Gastroesophageal sphincter (tissue), 4 donors: ENCODE results near the gene TENM3. TPM values are rescaled to one million over a fixed set of nuclear protein-coding genes. Genes with fewer than 3 reads are reported as not detected.

ENCODE experiments used
- ATAC-seq: fragments of 150-250 bp; one replicate; pipeline ENCODE4 v1.9.1; 2016; ENCODE audit warnings: mild to moderate bottlenecking, moderate library complexity
- H3K27ac ChIP-seq, 4 donors: fragments of 200-600 bp; sonication (generic) in 3 of 4; 1 replicate in 3 of 4; 2 replicates in 1 of 4; pipeline ENCODE4 v1.5.1; 2016 to 2019
- H3K27me3 ChIP-seq: fragments of 200-600 bp; sonication (generic); one replicate; pipeline ENCODE4 v1.5.1; 2019
- H3K36me3 ChIP-seq, 2 donors: fragments of 200-600 bp; sonication (generic); one replicate each; pipeline ENCODE4 v1.5.1; 2019; ENCODE audit warnings: control low read depth in 1 of 2
- H3K4me1 ChIP-seq, 3 donors: fragments of 200-600 bp; sonication (generic); 1 replicate in 2 of 3; 2 replicates in 1 of 3; pipeline ENCODE4 v1.5.1; 2016 to 2019; ENCODE audit warnings: control low read depth in 2 of 3
- H3K4me3 ChIP-seq, 2 donors: fragments of 200-600 bp; sonication (generic); one replicate each; pipeline ENCODE4 v1.5.1; 2019; ENCODE audit warnings: mild to moderate bottlenecking in 1 of 2, moderate library complexity in 1 of 2
- H3K9me3 ChIP-seq, 3 donors: fragments of 200-600 bp; sonication (generic); one replicate each; pipeline ENCODE4 v1.5.1; 2017 to 2019; ENCODE audit warnings: control low read depth in 2 of 3
- CTCF ChIP-seq, 4 experiments: fragments of 200-600 bp in 2 of 4; fragments of 450-650 bp in 2 of 4; sonication (generic) in 1 of 4; IDR thresholded peaks; one replicate each; pipeline ENCODE4 v1.5.1; 2017 to 2019; ENCODE audit warnings: antibody characterized with exemption in 4 of 4, mild to moderate bottlenecking in 2 of 4, moderate library complexity in 2 of 4
- EP300 ChIP-seq: sonication (generic); formaldehyde crosslinking; IDR thresholded peaks from one replicate; pipeline ENCODE4 v1.6.1; 2017; ENCODE audit warnings: antibody characterized with exemption, mild to moderate bottlenecking
- POLR2A ChIP-seq, 2 donors: fragments of 450-650 bp; IDR thresholded peaks; one replicate each; pipeline ENCODE4 v1.6.1; 2017; ENCODE audit warnings: antibody characterized with exemption in 2 of 2, mild to moderate bottlenecking in 2 of 2, moderate library complexity in 1 of 2
- POLR2AphosphoS5 ChIP-seq: sonication (generic); formaldehyde crosslinking; IDR thresholded peaks from one replicate; pipeline ENCODE4 v1.6.1; 2017; ENCODE audit warnings: antibody characterized with exemption
- WGBS, 2 donors: methylation state at CpG; one replicate each; pipeline ENCODE4 v1.1.5; 2018; ENCODE audit warnings: low coverage in 1 of 2; 5-methylcytosine and 5-hydroxymethylcytosine counted together
- total RNA-seq, 4 donors: library from RNA; depleted of rRNA; stranded (reverse); fragments of >200 nt; gene quantifications; one replicate each; pipeline ENCODE4 v1.1.0, GENCODE V29; 2016

The TENM3 gene
- total RNA-seq, 4 donors from 2014 or later: 8.2 to 39.9 (median 15.8) TPM

DNA sequence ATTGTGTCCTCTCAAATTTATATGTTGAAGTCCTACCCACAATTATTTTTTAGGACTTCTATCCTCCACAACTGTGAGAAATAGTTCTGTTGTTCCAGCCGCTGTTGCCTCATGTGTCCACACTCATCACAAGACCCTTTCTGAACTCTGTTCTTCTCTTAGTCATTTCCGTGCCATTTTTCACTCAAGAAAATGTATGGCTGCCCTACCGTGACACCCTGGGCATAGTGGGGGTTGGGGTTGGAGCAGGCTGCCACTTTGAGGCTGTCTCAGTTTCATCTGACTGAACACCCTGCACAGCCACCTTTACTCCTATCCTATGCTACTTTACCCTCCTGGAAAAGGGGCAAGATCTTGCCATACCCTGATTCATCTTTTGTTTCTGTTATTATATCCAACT lies 319.1 kb downstream of the TENM3 start:
- TF ChIP-seq POLR2AphosphoS5 (no peak), CTCF (IDR thresholded peaks at IDR 0.05) (no peak), POLR2A (IDR thresholded peaks at IDR 0.05) (no peak), EP300 (no peak)
- Histone ChIP-seq H3K36me3 (no peaks in the 10 kb centered on the region), H3K4me1 (no peaks in the 10 kb centered on the region), H3K27ac (no peak overlapping the region), H3K9me3 (no peaks in the 10 kb centered on the region), H3K4me3 (no peak overlapping the region), H3K27me3 (no peaks in the 10 kb centered on the region)
- ATAC-seq: no peak
- WGBS, 2 donors: 92 to 93% methylated on average over 3 of the region's 3 CpGs

DNA sequence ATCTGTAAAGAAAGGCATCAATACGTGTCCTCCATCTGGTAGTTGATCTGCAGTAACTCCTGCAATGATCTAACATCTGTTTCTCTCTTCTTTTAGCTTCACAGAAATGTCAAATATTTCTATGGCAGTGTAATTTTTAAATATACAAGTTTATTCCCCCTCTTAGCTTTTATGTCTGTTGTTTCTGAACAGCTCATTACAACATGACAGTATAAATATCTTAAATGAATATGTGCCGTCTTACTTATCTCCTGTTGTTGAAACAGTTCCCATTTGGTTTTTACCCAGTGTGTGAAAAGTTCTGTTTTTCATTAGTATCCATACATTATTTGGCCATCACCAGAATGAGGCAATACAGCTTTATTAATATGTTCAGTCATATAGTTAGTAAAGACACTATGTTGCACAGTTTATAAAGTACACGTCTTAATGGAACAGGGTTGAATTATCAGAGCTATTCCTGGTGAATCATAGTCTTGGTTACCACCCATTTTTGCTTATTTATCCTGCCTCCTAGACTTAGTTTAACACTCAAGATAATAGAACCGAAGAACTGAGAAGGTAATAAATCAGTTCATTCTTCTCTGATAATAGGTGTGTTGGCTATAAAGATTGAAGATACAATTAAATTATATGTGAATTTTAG lies 321.6 kb downstream of the TENM3 start:
- H3K9me3 ChIP-seq: no peaks in the 10 kb centered on the region
- no peaks in the 10 kb centered on the region for H3K27me3 ChIP-seq
- TF ChIP-seq CTCF (IDR thresholded peaks at IDR 0.05): no peak
- TF ChIP-seq EP300: no peak
- H3K27ac ChIP-seq: no peak overlapping the region
- ATAC-seq: no peak
- no peak overlapping the region for H3K4me3 ChIP-seq
- no peaks in the 10 kb centered on the region for H3K36me3 ChIP-seq
- H3K4me1 ChIP-seq: no peaks in the 10 kb centered on the region
- 47 to 49% methylated on average over 4 of the region's 4 CpGs for WGBS, 2 donors

DNA sequence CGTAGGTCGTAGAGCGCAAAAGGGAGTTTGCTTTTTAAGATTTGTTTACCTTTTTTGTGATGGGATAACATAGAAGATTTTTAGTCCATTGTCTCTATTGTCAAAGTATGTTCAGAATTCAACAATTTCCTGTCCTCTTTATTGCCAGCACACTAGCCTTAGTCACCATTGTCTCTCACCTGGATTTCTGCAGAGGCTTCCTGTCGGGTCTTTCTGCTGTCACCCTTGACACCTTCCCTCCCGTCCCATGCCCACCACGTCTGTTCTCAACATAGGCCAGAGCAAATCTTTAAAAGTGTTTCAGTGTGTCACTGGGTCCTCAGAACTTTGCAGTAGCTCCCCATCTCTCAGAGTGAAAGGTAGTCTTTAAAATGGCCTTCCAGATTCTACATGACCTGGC lies 323.9 kb downstream of the TENM3 start:
- no peak overlapping the region for H3K27ac ChIP-seq
- no peaks in the 10 kb centered on the region for H3K9me3 ChIP-seq
- WGBS, 2 donors: 59 to 71% methylated on average over 6 of the region's 6 CpGs
- H3K4me3 ChIP-seq: no peak overlapping the region
- no peaks in the 10 kb centered on the region for H3K27me3 ChIP-seq
- TF ChIP-seq POLR2AphosphoS5 (no peak), EP300 (no peak), CTCF (IDR thresholded peaks at IDR 0.05) (no peak), POLR2A (IDR thresholded peaks at IDR 0.05) (no peak)
- no peaks in the 10 kb centered on the region for H3K4me1 ChIP-seq
- no peaks in the 10 kb centered on the region for H3K36me3 ChIP-seq
- no peak for ATAC-seq

DNA sequence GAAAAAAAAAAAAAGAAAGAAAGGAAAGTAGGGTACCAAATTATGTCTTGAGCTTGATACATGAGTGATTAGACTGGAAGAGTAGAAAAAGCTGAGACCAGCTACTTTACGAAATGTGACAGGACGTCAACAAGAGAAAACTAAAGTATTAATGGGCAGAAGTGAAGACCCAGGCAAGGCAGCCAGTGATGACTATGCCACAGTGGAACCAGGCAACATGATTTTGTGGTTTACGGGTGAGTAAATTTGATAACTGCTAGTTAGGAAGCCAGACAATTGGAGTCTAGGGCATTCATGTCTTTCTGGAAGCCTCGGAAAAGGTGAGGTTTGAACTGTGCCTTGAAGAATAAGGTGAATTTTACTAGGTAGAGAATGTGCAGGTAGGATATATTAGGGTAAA lies 326.4 kb downstream of the TENM3 start:
- Histone ChIP-seq H3K36me3 (no peaks in the 10 kb centered on the region), H3K4me3 (no peak overlapping the region), H3K9me3 (no peaks in the 10 kb centered on the region), H3K4me1 (no peaks in the 10 kb centered on the region), H3K27ac (no peak overlapping the region), H3K27me3 (no peaks in the 10 kb centered on the region)
- TF ChIP-seq POLR2AphosphoS5 (no peak), POLR2A (IDR thresholded peaks at IDR 0.05) (no peak), EP300 (no peak), CTCF (IDR thresholded peaks at IDR 0.05) (no peak)
- ATAC-seq: no peak
- 92 to 95% methylated on average over 4 of the region's 4 CpGs for WGBS, 2 donors

DNA sequence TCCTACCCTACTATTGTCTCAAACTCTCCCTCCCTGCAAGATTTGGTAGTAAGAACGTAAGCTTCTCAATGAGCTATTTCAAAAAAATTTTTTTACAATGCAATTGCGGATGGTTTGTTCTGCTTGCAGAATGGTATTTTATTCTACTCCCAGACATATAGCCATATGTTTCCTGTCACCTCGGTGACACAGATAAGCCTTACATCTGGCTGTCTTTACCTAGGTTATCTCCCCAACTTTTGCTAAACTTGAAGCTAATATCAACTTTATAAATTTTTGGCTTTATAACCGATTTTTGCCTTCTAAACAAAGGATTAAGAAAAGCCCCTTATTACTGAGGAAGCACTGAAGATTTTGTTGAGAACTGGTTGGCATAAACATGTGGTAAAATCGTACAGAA lies 331.5 kb downstream of the TENM3 start:
- TF ChIP-seq POLR2A (IDR thresholded peaks at IDR 0.05) (no peak), CTCF (IDR thresholded peaks at IDR 0.05) (no peak), EP300 (no peak), POLR2AphosphoS5 (no peak)
- Histone ChIP-seq H3K4me3 (no peak overlapping the region), H3K4me1 (peaks cover 0 to 4% (median 0%) of the 10 kb centered on the region in 3 donors), H3K27ac (no peak overlapping the region), H3K36me3 (no peaks in the 10 kb centered on the region), H3K9me3 (no peaks in the 10 kb centered on the region), H3K27me3 (no peaks in the 10 kb centered on the region)
- no peak for ATAC-seq
- 51 to 64% methylated on average over 5 of the region's 5 CpGs for WGBS, 2 donors
